Activated CD4-positive, CD25-positive, alpha-beta regulatory T cell treated with anti-CD3 and anti-CD28 coated beads, Interleukin-2, amount 50 U/mL, for 72 hours (primary cell): ENCODE measurements around the gene FOXK2.

Source experiments
- DNase-seq: peaks from one replicate; pipeline ENCODE4 v3.0.0; 2021

The FOXK2 gene

DNA sequence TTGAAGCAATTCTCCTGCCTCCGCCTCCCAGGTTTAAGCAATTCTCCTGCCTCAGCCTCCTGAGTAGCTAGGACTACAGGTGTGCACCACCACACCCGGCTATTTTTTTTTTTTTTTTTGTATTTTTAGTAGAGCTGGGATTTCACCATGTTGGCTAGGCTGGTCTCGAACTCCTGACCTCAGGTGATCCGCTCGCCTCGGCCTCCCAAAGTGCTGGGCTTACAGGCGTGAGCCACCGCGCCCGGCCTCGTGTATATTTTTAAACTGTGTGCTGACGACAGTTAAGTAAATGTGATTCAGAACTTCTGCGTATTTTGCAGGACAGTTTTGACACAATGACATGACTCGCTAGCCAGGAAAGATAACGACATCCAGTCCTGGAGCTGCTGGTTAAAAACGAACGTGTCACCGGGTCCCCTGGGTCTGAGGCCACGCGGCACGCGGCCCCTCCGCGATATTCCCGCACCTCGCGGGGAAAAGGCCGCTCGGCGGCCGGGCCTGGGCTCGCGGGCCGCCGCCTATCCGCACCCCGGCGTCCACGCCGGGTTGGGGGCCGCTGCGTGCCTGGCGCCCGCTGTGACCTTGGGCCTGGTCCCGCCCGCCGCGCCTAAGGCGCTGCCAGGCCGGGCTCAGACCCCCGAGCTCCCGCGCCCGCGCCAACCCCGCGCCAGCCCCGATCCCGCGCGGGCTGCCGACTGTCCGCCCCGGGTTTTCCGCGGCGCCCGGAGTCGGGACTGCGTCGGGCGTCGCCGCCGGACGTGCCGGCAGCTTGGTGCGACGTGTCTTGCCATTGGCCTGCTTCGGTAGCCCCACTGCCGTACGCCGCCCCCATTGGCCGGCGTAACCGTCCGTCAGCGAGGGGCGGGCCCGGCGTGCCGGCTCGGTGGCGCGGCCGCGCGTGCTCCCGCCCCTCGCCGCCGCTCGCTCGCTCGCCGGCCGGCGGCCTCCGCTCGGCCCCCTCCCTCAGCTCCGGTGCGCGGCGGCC, at the start of gene FOXK2:
Gene FOXK2 (plus strand): TSS at position 907 of the 985 bp plus-strand sequence. CDS start 157 bp downstream, outside the sequence.
- DNase-seq, result peak; percentile 97

DNA sequence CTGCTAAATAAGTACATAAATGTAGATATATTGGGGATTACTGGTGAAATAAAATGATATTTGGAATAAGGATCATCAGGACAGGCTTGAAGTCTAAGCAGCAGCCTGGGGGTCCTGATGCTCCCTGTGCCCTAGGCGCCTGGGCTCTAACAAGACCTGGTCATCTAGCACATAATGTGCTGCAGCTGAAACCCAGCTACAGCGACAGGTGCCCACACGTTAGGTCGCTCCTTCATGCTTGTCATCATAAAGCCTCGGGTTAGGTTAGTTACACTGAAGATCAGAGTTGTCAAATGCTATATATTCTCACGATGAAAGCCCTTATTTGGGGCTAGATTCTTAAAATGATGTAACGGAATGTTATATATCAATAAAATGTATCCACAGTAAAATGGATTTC, 49.5 kb upstream of the FOXK2 start:
- no peak for DNase-seq

DNA sequence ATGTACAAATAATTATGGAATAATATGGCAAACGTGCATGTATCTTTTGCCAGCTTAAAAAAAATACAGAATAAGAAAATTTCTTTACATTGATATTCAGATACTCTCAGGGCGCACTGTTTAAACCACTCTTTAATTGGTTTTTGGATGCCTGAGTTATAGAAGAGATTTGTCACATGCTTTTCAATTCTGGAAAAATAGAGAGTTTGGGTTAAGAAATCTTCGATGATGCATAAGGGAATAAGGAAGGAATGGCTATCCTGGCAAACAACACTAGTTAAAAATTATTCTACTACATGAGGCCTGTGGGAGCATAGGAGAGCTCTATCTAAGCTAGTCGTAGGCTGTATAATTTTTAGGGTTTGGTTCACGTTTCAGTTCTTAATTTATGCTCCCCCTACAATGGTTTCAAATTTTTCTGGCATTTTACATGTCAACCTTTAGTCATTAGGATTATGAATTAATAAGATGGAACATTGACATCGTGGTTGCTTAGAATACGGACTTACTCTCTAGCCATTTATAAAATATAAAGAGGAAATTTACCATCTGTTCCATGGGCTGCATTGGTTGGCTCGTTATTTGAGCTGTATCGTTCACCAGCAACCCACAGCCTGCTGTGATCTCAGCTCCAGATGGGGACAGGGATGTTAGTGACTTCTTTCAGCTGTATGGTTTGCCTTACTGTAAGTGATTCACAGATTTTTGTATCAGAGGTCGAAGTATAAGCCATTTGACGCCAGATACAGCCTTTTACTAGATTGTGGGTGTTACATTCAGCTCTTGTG, 45.1 kb upstream of the FOXK2 start:
- no peak for DNase-seq

DNA sequence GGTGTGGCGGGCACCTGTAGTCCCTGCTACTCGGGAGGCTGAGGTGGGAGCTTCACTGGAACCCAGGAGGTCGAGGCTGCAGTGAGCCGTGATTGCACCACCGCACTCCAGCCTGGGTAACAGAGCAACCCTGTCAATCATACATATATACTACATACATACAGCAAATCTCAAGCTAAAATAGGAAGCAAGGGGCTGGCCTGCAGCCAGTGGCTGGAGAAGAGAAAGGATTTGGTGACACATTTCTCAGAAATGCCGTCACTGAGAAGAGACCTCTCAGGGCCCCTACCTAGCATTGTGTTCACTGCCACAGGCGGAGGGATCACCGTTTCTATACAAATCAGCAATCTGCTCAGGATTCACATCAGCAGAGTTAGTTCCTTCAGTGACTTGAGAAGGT, 44.1 kb upstream of the FOXK2 start:
- DNase-seq, result no peak

DNA sequence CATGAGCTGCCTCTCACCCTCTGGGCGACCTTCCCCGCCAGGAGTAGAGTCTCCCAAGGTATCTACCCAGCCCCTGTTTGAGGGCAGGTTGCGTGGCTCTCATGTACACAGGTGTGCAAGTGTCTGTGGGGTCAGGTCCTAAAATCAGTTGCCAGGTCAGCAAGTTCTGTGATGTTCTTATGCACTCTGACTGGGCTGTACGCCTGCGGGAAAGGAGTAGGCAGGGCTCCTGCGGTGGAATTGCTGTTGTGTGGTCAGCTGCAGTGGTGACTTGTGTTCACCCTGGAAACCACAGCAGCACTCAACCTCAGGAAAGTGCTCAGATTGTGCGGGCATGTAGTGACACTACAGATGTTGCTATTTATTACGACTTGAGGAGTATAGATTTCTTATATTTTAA, 41.6 kb upstream of the FOXK2 start:
- no peak for DNase-seq

DNA sequence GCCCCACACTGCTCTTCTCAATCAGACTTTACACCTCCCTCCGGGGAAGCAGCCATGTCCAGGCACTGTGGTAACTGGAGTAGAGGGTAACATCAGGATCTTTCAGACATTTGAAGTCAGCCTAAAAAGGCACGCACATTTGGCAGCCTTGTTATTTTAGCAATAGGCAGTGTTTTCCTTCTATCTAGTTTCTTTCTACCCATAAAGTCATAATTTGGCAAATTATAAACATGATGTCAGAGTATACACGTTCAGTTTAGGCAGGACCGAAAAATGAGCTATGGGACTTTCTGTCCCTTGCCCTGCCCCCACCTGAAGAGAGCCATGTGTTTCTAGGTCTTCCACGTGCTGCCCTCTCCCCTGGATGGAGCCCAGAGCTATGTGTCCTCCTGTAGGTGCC, 39.9 kb upstream of the FOXK2 start:
- DNase-seq, result no peak

DNA sequence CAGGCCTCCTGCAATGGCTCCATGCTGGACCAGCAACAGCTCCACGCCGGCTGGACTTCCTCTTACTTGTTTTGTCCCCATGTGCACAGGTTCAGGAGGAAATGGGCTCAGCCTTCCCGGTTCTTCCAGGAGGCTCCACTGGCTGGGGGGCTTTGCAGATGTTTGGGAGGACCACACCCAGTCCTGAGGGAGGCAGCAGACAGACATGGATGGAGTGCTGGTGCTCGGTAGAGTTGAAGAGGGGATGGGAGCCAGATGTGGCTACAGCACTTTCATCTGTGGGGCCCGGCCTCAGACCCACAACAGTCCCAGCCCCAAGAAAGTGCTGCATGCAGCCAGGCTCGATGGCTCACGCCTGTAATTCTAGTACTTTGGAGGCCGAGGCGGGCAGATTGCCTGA, 39.2 kb upstream of the FOXK2 start:
- no peak for DNase-seq

DNA sequence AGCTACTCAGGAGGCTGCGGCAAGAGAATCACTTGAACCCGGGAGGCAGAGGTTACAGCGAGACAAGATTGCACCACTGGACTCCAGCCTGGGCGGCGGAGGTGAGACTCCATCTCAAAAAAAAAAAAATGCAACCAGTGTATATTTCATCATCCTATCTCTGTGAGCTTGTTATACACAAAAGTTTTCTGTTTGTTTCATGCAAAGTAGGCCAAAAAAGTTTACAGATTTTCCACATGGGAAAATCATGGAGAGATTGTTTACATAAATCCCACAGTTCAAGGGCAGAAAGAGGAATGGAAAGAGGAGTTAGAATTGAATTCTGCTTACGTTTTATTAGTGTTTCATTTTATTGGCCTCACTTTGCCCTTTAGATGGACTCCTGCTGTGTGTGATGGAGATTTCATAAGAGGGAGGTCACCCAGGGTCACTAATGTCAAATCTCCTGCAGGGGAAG, 36.3 kb upstream of the FOXK2 start:
- no peak for DNase-seq

DNA sequence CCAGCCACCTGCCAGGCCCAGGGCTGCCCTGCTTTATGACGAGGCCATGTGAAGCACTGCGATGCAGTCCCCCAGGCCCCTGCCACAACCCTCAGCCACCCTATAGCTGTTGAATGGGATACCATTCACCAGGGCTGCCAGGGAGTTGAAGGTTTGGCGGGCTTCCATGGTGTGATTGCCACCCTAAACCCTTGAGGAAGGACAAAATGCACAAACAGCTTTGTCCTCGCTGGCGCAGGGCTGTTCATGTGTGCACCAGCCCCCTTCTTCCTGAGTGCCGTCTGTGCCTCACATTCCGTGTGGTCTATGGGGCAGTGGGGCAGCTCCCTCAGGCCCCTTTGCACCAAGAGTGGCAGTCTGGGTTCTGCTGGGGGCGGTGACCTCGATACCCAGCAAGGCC, 35.7 kb upstream of the FOXK2 start:
- no peak for DNase-seq

DNA sequence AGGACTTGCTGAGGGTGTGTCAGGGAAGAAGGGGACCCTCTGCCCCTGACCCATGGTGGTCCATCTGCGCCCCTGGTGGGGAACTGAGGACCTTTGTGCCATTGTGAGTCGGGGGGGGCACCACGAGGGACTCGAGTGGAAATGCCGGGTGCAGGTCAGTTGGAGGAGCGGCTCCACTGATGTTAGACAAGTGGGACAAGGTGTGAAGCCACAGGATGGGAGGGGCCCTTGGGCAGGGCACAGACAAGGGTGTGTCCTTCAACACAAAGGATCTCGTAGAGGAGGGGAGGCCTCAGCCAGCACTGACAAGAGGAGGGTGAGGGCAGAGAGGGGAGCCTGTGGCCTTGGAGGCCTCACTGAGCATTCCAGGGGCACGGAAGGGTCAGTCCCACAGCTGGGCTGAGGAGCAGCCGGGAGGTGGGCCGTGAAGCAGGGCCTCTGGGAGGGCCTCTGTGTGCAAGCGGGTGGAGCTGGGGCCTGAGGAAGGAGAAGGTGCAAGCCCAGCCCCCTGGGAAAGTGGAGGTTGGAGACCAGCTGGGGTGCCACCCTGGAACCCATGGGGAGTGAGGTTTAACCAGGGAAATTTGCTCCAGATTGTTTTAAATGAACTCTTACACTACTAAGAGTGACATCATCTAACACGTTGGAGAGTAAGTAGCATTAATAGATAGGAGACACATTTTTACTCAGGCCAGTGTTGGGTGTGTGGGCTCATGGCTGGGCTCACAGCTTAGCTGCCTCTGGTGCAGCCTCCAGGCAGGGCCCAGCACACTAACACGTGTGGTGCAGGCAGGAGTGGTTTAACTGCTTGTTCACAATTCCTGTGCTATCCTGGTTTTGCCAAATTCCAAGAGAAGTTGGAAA, 33.1 kb upstream of the FOXK2 start:
- DNase-seq, result no peak

DNA sequence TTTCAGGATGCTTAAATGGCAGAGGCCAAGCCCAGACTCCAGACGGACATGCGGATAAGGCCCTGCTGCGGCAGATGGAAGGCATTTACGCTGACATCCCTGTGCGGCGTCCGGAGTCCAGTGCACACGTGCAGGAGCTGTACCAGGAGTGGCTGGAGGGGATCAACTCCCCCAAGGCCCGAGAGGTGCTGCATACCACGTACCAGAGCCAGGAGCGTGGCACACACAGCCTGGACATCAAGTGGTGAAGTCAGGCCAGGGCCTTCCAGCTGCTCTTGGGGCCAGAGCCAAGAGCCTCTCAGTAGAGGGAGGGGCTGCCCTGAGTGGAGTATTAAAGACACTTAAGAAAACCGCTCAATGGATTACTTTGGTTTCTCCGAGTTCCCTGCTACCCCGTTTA, 31.6 kb upstream of the FOXK2 start:
- no peak for DNase-seq

DNA sequence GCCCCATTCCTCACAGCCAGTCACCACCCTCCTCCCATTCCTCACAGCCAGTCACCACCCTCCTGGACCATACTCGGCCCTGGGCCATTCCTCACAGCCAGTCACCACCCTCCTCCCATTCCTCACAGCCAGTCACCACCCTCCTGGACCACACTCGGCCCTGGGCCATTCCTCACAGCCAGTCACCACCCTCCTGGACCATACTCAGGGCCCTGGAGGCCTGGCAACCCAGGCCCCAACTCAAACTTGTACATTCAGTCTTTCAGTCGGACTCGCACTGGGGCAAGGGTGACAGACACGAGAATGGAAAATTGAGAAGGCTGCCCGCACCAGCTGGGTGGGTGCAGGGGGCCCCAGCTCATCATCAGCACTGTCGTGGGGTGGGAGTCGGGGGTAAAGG, 30.4 kb upstream of the FOXK2 start:
- no peak for DNase-seq

DNA sequence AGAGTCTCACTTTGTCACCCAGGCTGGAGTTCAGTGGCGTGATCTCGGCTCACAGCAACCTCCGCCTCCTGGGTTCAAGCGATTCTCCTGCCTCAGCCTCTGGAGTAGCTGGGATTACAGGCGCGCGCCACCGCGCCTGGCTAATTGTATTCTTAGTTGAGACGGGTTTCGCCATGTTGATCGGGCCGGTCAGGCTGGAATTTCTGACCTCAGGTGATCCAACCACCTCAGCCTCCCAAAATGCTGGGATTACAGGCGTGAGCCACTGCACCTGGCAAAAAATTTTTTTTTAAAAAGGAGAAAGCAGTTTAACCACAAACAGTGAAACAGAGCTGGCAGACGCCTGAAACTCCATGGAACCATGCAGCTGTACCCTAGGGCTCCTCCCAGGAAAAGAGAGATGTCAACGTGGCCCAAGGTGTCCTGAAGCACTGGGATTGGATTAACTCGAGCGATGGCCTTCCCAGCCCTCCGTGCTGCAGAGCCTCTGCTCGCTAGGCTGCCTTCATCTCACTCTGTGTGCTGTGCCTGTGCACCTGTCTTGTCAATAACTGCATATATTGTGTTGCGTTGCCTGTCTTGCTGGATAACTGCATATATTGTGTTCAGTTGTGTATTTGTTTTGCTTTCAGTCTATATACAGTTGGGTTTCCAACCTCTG, 29.6 kb upstream of the FOXK2 start:
- no peak for DNase-seq

DNA sequence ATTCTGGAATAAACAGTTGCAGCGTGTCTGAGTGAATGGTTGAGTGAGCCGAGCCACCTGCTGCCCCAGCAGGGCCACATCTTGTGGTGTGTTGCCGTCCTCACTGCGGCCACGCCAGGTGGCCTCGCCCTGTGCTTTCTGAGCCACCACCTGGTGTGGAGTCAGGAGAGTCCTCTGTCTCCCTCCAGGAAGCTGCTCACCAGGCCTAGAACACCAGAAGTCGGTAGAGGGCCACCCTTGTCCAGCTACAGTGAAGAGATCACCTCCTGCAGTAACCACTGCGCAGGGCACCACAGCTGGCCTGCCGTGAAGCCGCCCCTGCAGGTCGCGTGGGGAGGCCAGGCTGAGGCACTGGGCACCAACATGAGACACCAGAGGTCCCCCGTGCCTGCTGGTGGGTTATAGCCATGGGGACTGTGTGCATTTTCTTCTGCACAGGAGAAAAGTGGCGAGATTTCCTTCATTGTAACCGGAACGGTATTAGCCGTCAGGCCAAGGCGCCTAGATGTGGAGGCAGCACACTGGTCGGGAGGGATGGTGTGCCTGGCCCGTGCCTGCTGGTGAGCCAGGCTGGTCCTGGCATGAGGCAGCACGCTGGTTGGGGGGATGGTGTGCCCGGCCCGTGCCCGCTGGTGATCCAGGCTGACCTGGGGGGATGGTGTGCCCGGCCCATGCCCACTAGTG, 28.9 kb upstream of the FOXK2 start:
- no peak for DNase-seq

DNA sequence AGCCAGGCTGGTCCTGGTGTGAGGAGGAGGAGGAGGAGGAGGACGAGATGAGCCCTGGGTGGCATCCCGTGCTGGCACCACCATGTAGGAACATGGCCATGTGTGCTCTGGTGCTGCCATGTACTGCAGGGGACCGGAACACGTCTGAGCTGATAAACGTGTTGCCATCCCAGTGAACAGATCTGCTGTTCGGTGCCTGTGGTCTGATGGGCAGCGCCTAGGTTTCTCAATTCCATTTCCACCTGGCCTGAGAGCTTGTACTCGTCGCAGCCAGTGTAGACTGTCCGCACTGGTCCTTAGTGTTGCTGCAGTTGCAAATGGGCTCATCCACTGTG, 28.4 kb upstream of the FOXK2 start:
- DNase-seq, result no peak

DNA sequence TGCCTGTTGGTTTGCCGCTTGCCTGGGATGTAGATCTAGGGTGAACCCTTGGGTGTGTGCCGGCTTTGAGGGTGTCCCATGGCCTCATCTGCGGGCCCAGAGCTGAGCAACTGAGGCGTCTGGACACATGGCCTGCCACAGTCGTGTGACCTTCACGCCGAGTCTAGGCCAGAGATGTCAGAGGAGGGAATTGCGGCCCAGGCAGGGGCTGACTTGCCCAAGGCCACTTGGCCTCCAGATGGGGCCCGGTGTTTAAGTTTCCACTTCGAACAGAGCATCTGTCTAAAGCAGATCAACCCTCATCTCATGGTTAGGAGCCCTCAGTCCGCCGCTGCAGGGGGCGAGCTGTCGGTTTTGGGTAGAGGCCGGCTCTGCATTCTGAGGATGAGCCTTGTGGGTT, 28.0 kb upstream of the FOXK2 start:
- no peak for DNase-seq

DNA sequence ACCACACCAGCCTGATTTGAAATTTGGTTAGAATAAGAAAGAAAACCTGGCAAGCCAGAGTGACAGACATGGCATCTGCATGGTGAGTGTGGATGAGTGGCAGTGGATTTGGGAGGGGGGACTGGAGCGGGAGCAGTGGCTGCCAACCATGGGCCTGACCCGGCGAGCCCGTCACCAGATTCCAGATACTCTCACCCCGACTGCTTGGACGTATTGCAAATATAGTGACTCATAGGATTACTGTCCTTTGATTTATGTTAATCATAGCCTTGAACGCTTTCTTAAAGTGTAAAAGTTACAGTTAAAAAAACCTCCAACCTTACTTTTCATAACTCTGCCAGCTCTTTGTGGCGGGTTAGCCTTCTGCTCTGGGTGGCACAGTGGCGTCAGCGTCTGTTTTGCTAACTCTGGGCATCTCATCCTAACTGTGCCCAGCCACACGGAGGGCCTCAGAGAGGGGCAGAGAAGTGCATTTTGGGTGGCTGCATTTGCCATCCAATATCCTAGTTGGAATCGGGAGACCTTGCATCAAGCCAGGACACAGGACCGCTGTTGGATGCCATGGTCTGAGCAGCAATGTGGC, 26.8 kb upstream of the FOXK2 start:
- DNase-seq, result no peak

DNA sequence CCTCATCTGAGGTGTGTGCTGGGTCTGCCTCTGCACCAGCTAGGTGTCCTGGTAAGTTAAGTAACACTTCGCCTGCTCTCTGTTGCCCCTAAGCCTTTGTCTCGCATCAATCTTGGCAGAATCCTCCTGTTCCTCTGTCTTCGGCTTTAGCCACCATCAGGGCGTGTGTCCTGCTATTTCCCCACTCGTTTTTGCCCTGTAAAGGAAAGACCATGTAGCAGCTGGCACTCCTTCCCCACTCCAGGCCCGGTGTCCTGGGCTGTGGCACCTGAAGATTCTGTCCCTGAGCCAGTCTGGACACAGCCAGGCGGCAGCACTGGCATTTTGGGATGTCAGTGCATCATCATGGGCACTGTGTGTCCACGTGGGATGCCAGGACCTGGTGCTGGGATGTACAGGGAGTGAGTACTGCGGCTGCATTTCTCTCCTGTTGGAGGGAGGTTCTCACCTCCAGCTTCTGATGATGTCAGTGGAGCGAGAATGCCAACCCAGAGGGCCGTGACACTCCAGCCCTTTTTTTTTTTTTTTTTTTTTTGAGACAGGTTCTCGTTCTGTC, 26.2 kb upstream of the FOXK2 start:
- DNase-seq, result no peak

DNA sequence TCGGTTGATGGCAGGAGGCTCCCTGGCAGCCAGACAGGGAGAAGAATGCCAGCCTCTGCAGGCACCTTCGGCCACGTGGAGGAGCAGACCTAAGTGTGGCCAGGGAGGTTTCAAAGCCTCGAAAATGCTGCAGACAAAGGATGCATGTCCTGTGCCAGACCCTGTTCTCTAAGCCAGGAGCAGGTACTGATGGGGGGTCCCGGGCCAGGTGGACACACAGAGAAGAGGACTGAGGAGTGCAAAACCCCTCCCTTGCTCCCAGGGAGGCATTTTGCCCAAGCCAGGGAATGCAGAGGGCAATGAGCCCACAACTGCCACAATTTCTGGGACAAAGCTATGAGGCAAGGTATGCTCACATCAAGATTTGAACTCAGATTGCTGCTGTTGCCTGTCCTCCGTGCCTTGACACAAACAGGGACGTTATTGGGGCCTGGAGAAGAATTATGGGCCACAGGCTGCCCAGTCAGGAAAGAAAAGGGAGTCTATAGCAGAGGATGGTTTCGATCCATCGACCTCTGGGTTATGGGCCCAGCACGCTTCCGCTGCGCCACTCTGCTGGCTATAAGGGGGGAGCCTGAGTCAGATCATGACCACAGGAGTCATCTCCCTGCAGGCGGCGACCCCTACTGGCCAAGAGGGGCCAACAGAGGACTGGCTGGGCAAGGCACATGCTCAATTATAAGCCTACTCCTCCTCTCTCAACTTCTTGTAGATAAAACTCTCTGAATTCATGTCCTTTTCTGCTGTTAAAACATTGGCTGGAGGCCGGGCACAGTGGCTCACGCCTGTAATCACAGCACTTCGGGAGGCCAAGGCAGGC, 25.1 kb upstream of the FOXK2 start:
- peak; percentile 83 for DNase-seq

DNA sequence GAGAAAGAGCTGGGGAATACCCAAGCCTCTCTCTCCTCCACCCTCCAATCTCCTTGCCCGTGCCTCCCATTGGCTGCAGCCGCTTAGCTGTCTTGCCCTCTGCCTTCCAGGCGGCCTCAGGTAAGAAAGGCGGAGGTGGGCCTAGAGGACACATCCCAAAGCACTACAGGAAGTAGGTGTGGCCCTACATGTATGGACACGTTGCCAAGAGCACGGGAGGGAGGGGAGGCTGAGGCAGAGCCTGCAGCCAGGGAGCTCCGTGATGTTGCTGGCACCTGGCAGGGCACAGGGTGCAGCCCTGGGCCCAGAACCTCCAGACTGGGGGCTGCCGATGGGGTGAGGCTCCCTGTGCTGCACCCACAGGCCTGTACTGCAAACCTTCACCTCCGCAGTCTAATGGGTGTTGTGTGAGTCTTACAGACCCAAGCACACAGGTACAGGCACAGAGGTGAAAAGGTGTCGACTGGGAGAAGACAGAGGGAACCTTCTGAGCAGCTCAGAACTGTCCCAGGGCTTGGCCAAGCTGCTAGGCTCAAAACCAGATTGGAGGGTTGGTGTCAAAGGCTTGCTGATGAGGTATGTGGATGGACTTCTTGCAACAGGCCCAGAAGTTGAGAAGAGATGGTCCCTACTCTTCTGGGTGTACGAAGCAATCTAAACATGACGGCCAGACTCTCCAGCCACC, 23.5 kb upstream of the FOXK2 start:
- DNase-seq, result no peak
